CD4-positive, alpha-beta T cell treated with Interleukin-10 for 1 hour (primary cell): ENCODE measurements around the gene PDGFB.

Source experiments
- DNase-seq: peaks from one replicate; pipeline ENCODE4 v3.0.0-alpha.2; 2020

The PDGFB gene

DNA sequence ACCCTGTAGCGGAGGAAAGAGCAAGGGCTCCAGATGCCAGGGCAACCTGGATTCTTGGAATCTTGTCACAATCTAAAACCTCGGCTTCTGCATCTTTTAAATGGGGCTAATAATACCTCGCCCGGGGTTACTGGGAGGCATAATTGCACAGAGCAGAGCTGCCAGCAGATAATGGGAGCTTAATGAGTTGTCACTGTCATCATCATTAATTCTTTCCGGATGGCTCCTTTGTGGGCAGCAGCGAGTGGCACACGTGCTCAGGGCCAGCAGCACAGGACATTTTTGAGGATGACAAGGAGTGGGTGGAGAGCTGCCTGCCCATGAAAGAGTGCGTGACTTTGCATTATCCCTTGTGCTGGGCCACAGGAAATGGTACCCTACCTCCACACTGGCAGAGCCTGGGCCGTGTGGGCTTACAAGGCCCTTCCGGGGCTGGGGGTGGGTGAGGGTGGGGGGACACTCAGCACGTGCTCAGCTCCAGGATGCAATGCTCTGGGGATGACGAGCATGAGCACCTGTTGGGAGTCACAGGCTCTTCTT, 5.7 kb downstream of the PDGFB start:
- no peak for DNase-seq

GRCh38 chr22:39238561-39238960, 6.2 kb downstream of the PDGFB start:
- DNase-seq, result no peak

DNA sequence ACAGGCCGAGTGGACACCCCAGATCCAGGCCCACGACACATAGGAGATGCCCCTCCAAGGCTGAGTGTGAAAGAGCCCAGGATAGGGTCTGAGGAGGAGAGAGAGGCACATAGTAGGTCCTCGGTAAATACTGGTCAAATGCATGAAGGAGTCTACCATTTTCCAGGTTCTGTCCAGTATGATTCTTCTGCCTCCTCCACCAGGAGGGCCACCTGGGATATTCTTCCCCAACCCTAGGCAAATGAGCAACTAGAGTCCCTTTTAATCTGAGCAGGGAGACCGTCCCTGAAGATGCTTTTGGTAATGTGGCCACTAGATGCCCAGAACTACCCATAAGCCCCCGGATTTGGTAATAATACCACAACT, 6.7 kb downstream of the PDGFB start:
- no peak for DNase-seq

- no peak for DNase-seq
These were observed 7.3 kb downstream of the PDGFB start for GRCh38 chr22:39237318-39238100.

- peak; percentile 73 for DNase-seq
These were observed 8.2 kb downstream of the PDGFB start for GRCh38 chr22:39236321-39237317.

- DNase-seq, result no peak
These were observed 9.7 kb downstream of the PDGFB start for GRCh38 chr22:39234867-39235687.

DNA sequence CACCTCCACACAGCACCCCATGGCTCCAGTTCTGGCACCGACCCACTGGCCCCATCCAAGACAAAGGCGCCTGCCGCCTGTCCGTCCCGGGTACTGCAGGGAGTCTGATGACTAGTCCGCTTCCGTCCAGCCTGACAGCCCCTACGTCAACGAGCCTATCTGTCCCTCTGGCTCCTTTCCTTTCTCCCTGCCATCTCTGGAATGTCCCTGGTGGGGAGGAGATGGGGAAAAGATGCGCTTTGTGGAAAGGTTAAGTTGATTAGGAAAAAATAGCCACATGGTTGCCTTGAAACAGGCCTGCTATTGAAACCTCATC, 10.4 kb downstream of the PDGFB start:
- no peak for DNase-seq

GRCh38 chr22:39233710-39234471, 10.9 kb downstream of the PDGFB start:
- DNase-seq, result no peak

DNA sequence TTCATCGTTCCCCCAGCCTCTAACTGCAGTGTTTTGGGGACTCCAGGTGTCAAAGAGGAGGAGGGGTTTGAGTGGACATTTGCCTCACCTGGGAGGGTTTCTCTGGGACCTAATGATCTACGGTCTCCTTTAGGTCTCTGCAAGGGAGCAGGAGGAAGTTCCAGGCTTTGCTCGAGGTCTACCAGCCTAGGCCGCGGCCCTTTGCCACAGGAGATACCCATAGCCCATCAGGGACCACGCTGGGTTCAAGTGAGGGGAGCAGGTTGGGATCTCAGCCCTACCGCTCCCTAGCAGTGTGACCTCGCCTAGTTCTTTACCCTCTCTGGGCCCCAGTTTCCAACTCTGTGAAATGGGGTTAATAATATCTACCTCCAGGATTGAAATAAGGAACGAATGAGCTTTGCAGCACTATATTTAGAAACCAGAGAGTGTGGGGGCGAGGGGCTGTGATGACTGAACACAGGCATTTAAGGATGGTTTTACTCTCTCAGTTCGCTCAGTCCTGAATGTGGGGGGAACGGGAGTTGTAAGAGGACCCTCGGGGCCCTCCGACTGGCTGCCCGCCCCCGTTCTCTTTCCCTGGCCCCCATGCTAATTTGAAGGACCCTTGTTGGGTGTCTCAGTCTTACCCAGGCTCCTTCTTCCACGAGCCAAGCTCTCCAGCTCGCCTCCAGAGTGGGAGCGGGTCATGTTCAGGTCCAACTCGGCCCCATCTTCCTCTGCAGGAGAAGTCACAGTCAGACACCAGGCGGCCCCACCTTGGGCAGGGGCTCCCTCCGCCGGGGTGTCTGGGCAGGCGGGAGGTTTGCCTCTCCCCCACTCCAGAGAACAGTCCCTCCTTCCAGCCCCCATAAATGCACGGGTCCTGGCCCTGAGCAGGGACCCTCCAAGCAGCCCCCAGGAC, 11.7 kb downstream of the PDGFB start:
- DNase-seq, result no peak

DNA sequence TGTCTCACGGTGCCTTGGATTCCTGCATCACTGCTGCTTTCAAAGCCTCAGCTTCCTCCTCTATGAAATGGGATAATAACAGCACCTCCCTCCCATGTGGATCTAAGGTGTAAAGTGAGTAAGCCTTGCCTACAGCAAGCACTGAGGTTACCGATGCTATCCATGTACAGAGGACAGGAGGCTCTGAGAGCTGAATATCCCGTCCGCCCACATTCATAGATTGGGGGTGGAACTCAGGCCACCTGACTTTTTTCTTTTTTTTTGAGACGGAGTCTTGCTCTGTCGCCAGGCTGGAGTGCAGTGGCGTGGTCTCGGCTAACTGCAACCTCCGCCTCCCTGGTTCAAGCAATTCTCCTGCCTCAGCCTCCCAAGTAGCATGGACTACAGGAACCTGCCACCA, 12.5 kb downstream of the PDGFB start:
- DNase-seq, result no peak

DNA sequence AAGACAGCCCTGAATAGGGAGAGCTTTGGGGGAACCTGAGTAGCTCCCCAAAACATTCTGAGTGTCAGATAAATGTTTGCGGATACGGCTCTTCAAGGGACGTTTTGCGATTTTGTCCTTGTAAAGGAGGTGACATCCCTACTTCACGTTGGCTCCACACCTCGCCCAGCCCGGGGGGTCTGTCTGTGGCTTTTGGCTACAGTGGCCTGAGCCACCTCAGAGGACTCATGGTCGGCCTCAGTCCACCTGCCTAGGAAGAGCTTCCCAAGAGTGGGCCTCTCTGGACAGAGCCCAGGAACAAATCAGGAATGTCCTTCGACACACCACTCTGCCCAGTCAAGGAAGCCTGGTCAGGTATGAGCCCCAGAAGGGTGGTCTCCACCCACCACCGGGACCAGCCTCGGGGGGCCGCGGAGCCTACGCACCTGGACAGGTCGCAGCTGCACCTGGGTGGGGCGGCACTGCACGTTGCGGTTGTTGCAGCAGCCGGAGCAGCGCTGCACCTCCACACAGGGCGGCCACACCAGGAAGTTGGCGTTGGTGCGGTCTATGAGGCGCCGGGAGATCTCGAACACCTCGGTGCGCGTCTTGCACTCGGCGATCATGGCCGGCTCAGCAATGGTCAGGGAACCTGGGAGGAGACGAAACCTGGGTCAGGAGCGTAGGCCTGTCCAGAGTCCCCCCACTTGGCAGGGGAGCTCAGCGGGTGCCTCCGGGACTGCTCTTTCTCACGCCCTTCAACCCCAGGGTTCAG, 13.4 kb downstream of the PDGFB start:
- DNase-seq, result no peak

DNA sequence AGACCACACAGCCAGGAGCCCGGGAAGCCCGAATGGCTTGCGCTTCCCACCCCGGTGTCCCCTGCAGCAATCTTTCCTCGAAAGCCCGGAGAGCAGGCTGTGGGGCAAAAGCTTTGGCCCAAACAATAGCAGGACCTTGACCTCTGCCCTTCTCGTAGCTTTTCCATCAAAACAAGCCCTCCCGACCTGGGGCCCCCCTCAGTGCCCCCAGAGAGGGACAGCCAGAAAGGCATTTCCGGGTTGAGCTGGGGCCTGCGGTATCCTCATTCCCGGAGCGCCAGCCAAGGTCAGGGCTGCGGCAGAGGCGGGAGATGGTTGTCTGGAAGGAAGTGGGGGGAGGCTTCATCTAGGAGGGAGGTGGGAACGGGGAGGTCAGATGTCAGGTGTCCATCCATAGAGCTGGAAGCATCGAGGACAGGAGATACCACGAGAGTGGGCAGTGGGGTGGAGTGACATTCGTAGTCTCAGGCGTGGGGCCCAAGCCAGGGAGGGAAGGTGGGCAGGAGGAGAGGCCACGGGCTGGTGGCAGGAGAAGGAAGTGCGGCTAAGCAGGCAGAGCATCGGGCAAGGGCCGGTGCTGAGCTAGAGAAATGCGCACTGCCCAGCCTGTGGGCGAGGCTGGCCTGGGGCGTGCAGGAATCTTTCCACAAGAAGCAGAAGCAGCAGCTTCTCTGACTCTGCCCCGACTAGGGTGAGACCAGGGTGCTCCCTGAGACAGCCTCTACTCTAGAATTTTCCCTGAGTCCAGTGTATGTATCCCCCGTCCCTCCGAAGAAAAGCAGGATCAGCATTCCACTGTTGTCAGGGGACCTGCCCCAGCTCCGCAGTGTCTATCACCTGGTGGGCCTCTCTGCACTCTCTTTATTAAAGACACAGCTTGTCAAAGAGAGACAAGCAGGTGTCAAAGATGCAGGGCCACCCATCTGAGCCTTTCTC, 14.3 kb downstream of the PDGFB start:
- no peak for DNase-seq

GRCh38 chr22:39229688-39230260, 15.0 kb downstream of the PDGFB start:
- DNase-seq, result no peak

- DNase-seq, result no peak
These were observed 15.7 kb downstream of the PDGFB start for GRCh38 chr22:39229075-39229474.

DNA sequence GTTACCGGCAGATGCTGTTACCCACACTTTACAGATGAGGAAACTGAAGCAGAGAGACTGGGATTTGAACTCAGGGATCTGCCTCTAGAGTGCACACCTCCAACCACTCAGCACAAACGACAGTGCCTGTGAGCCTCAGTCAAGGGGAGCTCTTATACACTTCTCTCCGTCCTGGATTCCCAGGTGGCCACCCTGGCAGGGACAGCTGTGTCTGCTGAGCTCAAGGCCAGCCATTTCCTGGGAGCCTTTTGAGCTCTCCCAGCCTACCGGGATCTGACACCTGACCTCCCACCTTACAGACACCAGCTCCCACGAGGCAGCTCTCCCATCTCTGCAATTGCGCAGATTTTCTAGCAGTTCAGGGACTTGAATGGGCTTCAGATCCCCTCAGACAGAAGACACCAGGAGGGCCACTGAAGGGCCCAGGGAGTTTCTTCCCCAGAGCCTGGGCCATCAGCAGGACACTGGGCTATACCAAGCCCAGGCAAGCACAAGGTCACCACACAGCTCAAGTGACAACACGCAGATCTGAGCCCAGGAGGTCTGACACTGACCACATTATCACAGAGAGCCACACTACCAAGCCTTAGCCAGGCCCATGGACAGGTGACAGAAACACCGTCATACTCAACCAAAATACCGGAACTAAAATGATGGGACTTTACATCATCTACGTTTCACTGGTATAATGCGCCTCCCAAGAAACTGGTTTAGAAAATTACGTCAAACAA, 17.1 kb downstream of the PDGFB start:
- no peak for DNase-seq

- no peak for DNase-seq
These were observed 18.4 kb downstream of the PDGFB start for GRCh38 chr22:39226353-39226752.

- DNase-seq, result no peak
These were observed 19.2 kb downstream of the PDGFB start for GRCh38 chr22:39225591-39225990.

- DNase-seq, result no peak
These were observed 20.2 kb downstream of the PDGFB start for GRCh38 chr22:39224550-39224949.
